GM12878 (cell line): Measurements from ENCODE around the gene AQP5. TPM values are rescaled to one million over a fixed set of nuclear protein-coding genes. Genes with fewer than 3 reads are reported as not detected.

Experiments used
- ATAC-seq: fragments of 200-7000 bp; cut with Tn5 transposase; 3 replicates; pipeline ENCODE4 v1.9.1; 2020; ENCODE audit warnings: mild to moderate bottlenecking, moderate library complexity
- BruUV-seq: library from RNA; stranded (reverse); fragments of 400-500 nt; replicated peaks from 2 replicates; lab custom pipeline; 2021; lab: Mats Ljungman, UMichigan
- CTCF ChIA-PET: fragments of 300-600 bp; sonication (Branson Sonifier 250); formaldehyde crosslinking; extraction: SDS; loops from one replicate; lab custom pipeline; 2021; ENCODE audit warnings: inconsistent platforms; lab: Yijun Ruan, JAX
- POLR2A ChIA-PET: fragments of 350-600 bp; formaldehyde crosslinking; extraction: SDS; loops from one replicate; lab custom pipeline; 2021; ENCODE audit warnings: inconsistent platforms; lab: Charles Lee
- RAD21 ChIA-PET: fragments of 300-600 bp; sonication (Branson Sonifier 250); formaldehyde crosslinking; loops from one replicate; lab custom pipeline; 2023; ENCODE audit warnings: antibody characterized with exemption; ENCODE audit not compliant: unreplicated experiment; lab: Charles Lee
- SMC1A ChIA-PET: fragments of 300-600 bp; sonication (Branson Sonifier 250); formaldehyde crosslinking; loops from one replicate; lab custom pipeline; 2023; ENCODE audit not compliant: unreplicated experiment, uncharacterized antibody; lab: Charles Lee
- DNase-seq: peaks from one replicate; pipeline ENCODE4 v3.0.0-alpha.2; 2011; ENCODE audit warnings: low read depth, low spot score
- FAIRE-seq: peaks from 3 replicates; lab custom pipeline; 2011; peaks lifted over from hg19 to GRCh38; lab: Jason Lieb, UNC
- H2AFZ ChIP-seq: 2 replicates; pipeline ENCODE4 v1.6.0; 2011; ENCODE audit warnings: low read depth, low read length, control low read depth; ENCODE audit not compliant: control insufficient read depth
- H3K27ac ChIP-seq: 2 replicates; pipeline ENCODE4 v1.5.1; 2011; ENCODE audit warnings: control low read depth; ENCODE audit not compliant: control insufficient read depth, insufficient read depth
- H3K27me3 ChIP-seq, 2 experiments: replicated peaks in 1 of 2; 2 replicates each; pipeline versions ENCODE4 v1.6.0 to v1.6.1; 2011; ENCODE audit warnings: low read length in 1 of 2; ENCODE audit not compliant: control insufficient read depth in 2 of 2, insufficient read depth in 2 of 2
- H3K36me3 ChIP-seq, 2 experiments: 2 replicates each; pipeline ENCODE4 v1.5.1; 2011; ENCODE audit warnings: low read length in 1 of 2; ENCODE audit not compliant: control insufficient read depth in 2 of 2, insufficient read depth in 2 of 2
- H3K4me1 ChIP-seq: 2 replicates; pipeline ENCODE4 v1.6.1; 2011; ENCODE audit warnings: mild to moderate bottlenecking, low read length, moderate library complexity, mixed read lengths; ENCODE audit not compliant: control insufficient read depth, insufficient read depth
- H3K4me2 ChIP-seq: 2 replicates; pipeline ENCODE4 v1.6.0; 2011; ENCODE audit warnings: control low read depth; ENCODE audit not compliant: control insufficient read depth, insufficient read depth
- H3K4me3 ChIP-seq: fragments of 200-600 bp; sonication (generic); 2 replicates; pipeline ENCODE4 v1.5.1; 2016
- H3K79me2 ChIP-seq: 2 replicates; pipeline ENCODE4 v1.6.0; 2011; ENCODE audit warnings: low read length; ENCODE audit not compliant: control insufficient read depth, insufficient read depth
- H3K9ac ChIP-seq: 2 replicates; pipeline ENCODE4 v1.8.0; 2011; ENCODE audit warnings: low read length, control low read depth, mixed read lengths; ENCODE audit not compliant: control insufficient read depth, insufficient read depth
- H3K9me3 ChIP-seq: replicated peaks from 3 replicates; pipeline ENCODE4 v1.5.1; 2011; ENCODE audit warnings: mild to moderate bottlenecking, low read length; ENCODE audit not compliant: control insufficient read depth, insufficient read depth
- H4K20me1 ChIP-seq: 2 replicates; pipeline ENCODE4 v1.6.0; 2011; ENCODE audit not compliant: control insufficient read depth, insufficient read depth
- CBX5 ChIP-seq: sonication (generic); IDR thresholded peaks from 2 replicates; pipeline ENCODE4 v1.6.1; 2016; ENCODE audit warnings: low read depth, moderate library complexity, mild to moderate bottlenecking, inconsistent platforms
- CREM ChIP-seq: IDR thresholded peaks from 2 replicates; pipeline ENCODE4 v1.6.1; 2014; ENCODE audit warnings: antibody characterized with exemption, low read depth
- POLR2A ChIP-seq: IDR thresholded peaks from 2 replicates; pipeline ENCODE4 v1.6.1; 2011; ENCODE audit warnings: low read depth, mild to moderate bottlenecking, low read length
- SKIL ChIP-seq: fragments of 450-650 bp; IDR thresholded peaks from 2 replicates; pipeline ENCODE4 v1.6.1; 2017; ENCODE audit warnings: mild to moderate bottlenecking, low read depth, inconsistent platforms; ENCODE audit not compliant: poor library complexity, severe bottlenecking
- SPI1 ChIP-seq: IDR thresholded peaks from 2 replicates; pipeline ENCODE4 v1.6.1; 2011; ENCODE audit warnings: low read depth, mild to moderate bottlenecking, low read length, moderate library complexity, borderline replicate concordance; ENCODE audit not compliant: insufficient read depth
- ZNF207 ChIP-seq: fragments of 450-650 bp; IDR thresholded peaks from 2 replicates; pipeline ENCODE4 v1.6.1; 2014; ENCODE audit warnings: antibody characterized with exemption, mild to moderate bottlenecking, borderline replicate concordance
- WGBS: methylation state at CpG from one replicate; pipeline ENCODE4 v1.1.6; 2016; ENCODE audit warnings: low lambda C conversion rate; ENCODE audit not compliant: insufficient replicate concordance, insufficient coverage; ENCODE audit errors: missing lambda C conversion rate; 5-methylcytosine and 5-hydroxymethylcytosine counted together
- in situ Hi-C: fragments of 300-500 bp; cut with MboI; formaldehyde crosslinking; loops from 9 replicates; pipeline ENCODE4 v1.14.3; 2018; ENCODE audit warnings: mixed read lengths
- intact Hi-C: fragments of 100-400 bp; cut with micrococcal nuclease; formaldehyde crosslinking; loops from one replicate; pipeline ENCODE4 v1.14.2; 2022; ENCODE audit not compliant: unreplicated experiment
- polyA plus RNA-seq, 11 experiments: library from polyadenylated mRNA; depleted of rRNA in 4 of 11; unstranded in 6 of 11; stranded (reverse) in 5 of 11; fragments of >200 nt; fragmentation: Nextera tagmentation in 4 of 11; fragmentation: Illumina TruSeq in 1 of 11; extraction: Ambion mirVana in 4 of 11; extraction: Trizol in 1 of 11; gene quantifications; 1 replicate in 1 of 11; 2 replicates in 10 of 11; pipeline versions ENCODE4 v1.2.1 to v1.2.3, GENCODE V29; 2011 to 2016; ENCODE audit warnings: inconsistent platforms in 2 of 11, missing spikeins in 2 of 11, low read depth in 1 of 11
- total RNA-seq, 4 experiments: library from RNA; depleted of rRNA in 3 of 4; stranded (reverse); fragments of >200 nt in 3 of 4; fragmentation: Illumina TruSeq in 1 of 4; extraction: Trizol in 1 of 4; gene quantifications; 2 replicates each; pipeline versions ENCODE4 v1.2.1 to v1.2.3, GENCODE V29; 2013 to 2021
- TF ChIP-seq, protein P1 (sequence below): fragments of 450-650 bp; IDR thresholded peaks from 2 replicates; pipeline ENCODE4 v1.6.1; 2017; ENCODE audit warnings: mild to moderate bottlenecking, moderate library complexity
- TF ChIP-seq, protein P2 (sequence below): IDR thresholded peaks from 2 replicates; pipeline ENCODE4 v1.6.1; 2011; ENCODE audit warnings: mild to moderate bottlenecking, low read depth, low read length, moderate library complexity; ENCODE audit not compliant: insufficient replicate concordance

AQP5 gene
- total and polyA plus RNA-seq, 10 of the 15 experiments (the other 5 are each of a cell fraction or from before 2014, with no cell fraction given) = not detected

DNA sequence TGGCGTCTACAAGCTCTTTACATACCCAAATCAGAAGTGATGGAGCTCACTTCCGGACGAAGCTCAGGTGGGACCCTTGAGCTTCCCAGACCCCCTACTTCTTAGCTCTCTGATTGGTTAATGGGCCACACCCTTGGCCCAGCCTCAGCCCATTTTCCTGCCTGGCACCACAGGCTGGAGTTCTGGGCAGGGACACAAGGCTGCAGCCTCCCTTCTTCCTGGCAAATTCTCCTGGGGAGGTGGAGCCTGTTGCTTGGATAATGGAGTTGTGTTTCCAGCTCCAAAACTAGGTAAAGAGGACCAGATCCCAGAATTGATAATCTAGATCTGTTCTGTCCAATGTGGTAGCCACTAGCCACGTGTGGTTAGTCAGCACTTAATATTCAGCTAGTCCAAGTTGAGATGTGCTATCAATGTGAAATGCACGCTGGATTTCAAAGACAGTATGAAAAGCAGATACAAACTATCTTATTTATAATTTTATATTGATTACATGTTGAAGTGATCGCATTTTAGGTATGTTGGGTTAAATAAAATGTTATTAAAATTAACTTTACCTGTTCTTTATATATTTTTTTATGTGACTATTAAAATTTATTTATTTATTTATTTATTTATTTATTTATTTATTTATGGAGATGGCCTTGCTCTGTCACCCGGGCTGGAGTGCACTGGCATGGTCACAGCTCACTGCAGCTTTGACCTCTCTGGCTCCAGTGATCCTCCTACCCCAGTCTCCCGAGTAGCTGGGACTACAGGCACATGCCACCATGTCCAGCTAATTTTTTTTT is 45.3 kb upstream of the AQP5 start:
- intact Hi-C loops (no loop called here), in situ Hi-C loops (no loop called here)
- TF ChIP-seq, protein P1, sequence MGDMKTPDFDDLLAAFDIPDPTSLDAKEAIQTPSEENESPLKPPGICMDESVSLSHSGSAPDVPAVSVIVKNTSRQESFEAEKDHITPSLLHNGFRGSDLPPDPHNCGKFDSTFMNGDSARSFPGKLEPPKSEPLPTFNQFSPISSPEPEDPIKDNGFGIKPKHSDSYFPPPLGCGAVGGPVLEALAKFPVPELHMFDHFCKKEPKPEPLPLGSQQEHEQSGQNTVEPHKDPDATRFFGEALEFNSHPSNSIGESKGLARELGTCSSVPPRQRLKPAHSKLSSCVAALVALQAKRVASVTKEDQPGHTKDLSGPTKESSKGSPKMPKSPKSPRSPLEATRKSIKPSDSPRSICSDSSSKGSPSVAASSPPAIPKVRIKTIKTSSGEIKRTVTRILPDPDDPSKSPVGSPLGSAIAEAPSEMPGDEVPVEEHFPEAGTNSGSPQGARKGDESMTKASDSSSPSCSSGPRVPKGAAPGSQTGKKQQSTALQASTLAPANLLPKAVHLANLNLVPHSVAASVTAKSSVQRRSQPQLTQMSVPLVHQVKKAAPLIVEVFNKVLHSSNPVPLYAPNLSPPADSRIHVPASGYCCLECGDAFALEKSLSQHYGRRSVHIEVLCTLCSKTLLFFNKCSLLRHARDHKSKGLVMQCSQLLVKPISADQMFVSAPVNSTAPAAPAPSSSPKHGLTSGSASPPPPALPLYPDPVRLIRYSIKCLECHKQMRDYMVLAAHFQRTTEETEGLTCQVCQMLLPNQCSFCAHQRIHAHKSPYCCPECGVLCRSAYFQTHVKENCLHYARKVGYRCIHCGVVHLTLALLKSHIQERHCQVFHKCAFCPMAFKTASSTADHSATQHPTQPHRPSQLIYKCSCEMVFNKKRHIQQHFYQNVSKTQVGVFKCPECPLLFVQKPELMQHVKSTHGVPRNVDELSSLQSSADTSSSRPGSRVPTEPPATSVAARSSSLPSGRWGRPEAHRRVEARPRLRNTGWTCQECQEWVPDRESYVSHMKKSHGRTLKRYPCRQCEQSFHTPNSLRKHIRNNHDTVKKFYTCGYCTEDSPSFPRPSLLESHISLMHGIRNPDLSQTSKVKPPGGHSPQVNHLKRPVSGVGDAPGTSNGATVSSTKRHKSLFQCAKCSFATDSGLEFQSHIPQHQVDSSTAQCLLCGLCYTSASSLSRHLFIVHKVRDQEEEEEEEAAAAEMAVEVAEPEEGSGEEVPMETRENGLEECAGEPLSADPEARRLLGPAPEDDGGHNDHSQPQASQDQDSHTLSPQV = no peak
- TF ChIP-seq SKIL (no peak), CBX5 (no peak), POLR2A (no peak), ZNF207 (no peak), SPI1 (no peak), CREM (no peak)
- TF ChIP-seq, protein P2, sequence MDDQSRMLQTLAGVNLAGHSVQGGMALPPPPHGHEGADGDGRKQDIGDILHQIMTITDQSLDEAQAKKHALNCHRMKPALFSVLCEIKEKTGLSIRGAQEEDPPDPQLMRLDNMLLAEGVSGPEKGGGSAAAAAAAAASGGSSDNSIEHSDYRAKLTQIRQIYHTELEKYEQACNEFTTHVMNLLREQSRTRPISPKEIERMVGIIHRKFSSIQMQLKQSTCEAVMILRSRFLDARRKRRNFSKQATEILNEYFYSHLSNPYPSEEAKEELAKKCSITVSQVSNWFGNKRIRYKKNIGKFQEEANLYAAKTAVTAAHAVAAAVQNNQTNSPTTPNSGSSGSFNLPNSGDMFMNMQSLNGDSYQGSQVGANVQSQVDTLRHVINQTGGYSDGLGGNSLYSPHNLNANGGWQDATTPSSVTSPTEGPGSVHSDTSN = no peak
- ChIA-PET POLR2A (interaction anchor here (0.6 kb wide), 1 partner anchor 476 kb away, joined by 3 read pairs; no protein-coding TSS in a partner anchor), CTCF (interaction anchor here (0.6 to 1.8 kb wide), 5 partner anchors 29 to 460 kb away, joined by 3 to 5 read pairs (median 3); no protein-coding TSS in a partner anchor), SMC1A (interaction anchor here (0.7 kb wide), 1 partner anchor 139 kb away, joined by 3 read pairs; no protein-coding TSS in a partner anchor), RAD21 (interaction anchor here (0.5 kb wide), 1 partner anchor 81 kb away, joined by 3 read pairs; no protein-coding TSS in a partner anchor)
- 19% methylated on average over 8 of the region's 8 CpGs for WGBS
- Histone ChIP-seq H4K20me1 (no peaks in the 10 kb centered on the region), H3K36me3 (no peaks in the 10 kb centered on the region), H3K9ac (no peak overlapping the region), H3K27ac (no peak overlapping the region), H3K4me2 (no peak overlapping the region), H3K4me3 (no peak overlapping the region), H3K79me2 (no peaks in the 10 kb centered on the region), H3K9me3 (no peaks in the 10 kb centered on the region), H3K27me3 (peaks cover 0 to 2% of the 10 kb centered on the region in 2 experiments; a peak in 2 of 4 replicates), H2AFZ (no peak overlapping the region), H3K4me1 (no peaks in the 10 kb centered on the region)
- ATAC-seq (no peak), DNase-seq (no peak), FAIRE-seq (no peak)
- no TSS peak for BruUV-seq
